H1 (cell line): ENCODE data around the gene PRSS48.

Experiments
- ASH2L ChIP-seq: fragments of 200-600, 300-600 bp; sonication (generic); IDR thresholded peaks from one replicate; pipeline ENCODE4 v1.7.1; 2017; ENCODE audit warnings: low read length
- BACH1 ChIP-seq: IDR thresholded peaks from 2 replicates; pipeline ENCODE4 v1.6.1; 2012; ENCODE audit warnings: low read length, improper control_type of control experiment
- CHD2 ChIP-seq: IDR thresholded peaks from 2 replicates; pipeline ENCODE4 v1.6.1; 2012; ENCODE audit warnings: low read length, improper control_type of control experiment
- EZH2 ChIP-seq: fragments of 200-600 bp; sonication (generic); IDR thresholded peaks from 2 replicates; pipeline ENCODE4 v1.7.1; 2012; ENCODE audit warnings: low read depth, mild to moderate bottlenecking, moderate library complexity, low read length, inconsistent platforms; ENCODE audit not compliant: severe bottlenecking
- KDM5A ChIP-seq: fragments of 200-600 bp; IDR thresholded peaks from 2 replicates; pipeline ENCODE4 v1.7.1; 2012; ENCODE audit warnings: mild to moderate bottlenecking, low read length, inconsistent platforms, mixed read lengths
- POLR2A ChIP-seq, 2 experiments: IDR thresholded peaks; 1 replicate in 1 of 2; 2 replicates in 1 of 2; pipeline ENCODE4 v1.6.1; 2011; ENCODE audit warnings: low read depth in 2 of 2, low read length in 2 of 2, mild to moderate bottlenecking in 2 of 2; ENCODE audit errors: control extremely low read depth in 1 of 2
- SIN3A ChIP-seq, 2 experiments: IDR thresholded peaks in 1 of 2; conservative IDR thresholded peaks in 1 of 2; 2 replicates each; pipeline ENCODE4 v1.6.1; 2011 to 2012; ENCODE audit warnings: low read length in 2 of 2, improper control_type of control experiment in 1 of 2, low read depth in 1 of 2, mild to moderate bottlenecking in 1 of 2
- SIX5 ChIP-seq: IDR thresholded peaks from 2 replicates; pipeline ENCODE4 v1.6.1; 2011; ENCODE audit warnings: mild to moderate bottlenecking, low read depth, low read length
- TAF1 ChIP-seq: IDR thresholded peaks from 2 replicates; pipeline ENCODE4 v1.6.1; 2011; ENCODE audit warnings: mild to moderate bottlenecking, low read depth, low read length
- TF ChIP-seq, protein P1 (sequence below), 3 experiments: IDR thresholded peaks; 1 replicate in 2 of 3; 2 replicates in 1 of 3; pipeline versions ENCODE4 v1.5.1 to v1.6.1; 2011; ENCODE audit warnings: low read length in 3 of 3, mild to moderate bottlenecking in 3 of 3, inconsistent platforms in 2 of 3, low read depth in 1 of 3, moderate library complexity in 1 of 3; ENCODE audit not compliant: insufficient read depth in 1 of 3; ENCODE audit errors: control extremely low read depth in 1 of 3

- TF ChIP-seq KDM5A: no peak
- no peak for TF ChIP-seq SIX5
- peak; percentile 94 for TF ChIP-seq ASH2L
- TF ChIP-seq BACH1: no peak
- TF ChIP-seq POLR2A (IDR thresholded peaks at IDR 0.05; ENCODE audit: control extremely low read depth in 1 of 2, low read depth in 2 of 2, low read length in 2 of 2): no peak; a peak in 1 of 3 replicates
- TF ChIP-seq, protein P1, sequence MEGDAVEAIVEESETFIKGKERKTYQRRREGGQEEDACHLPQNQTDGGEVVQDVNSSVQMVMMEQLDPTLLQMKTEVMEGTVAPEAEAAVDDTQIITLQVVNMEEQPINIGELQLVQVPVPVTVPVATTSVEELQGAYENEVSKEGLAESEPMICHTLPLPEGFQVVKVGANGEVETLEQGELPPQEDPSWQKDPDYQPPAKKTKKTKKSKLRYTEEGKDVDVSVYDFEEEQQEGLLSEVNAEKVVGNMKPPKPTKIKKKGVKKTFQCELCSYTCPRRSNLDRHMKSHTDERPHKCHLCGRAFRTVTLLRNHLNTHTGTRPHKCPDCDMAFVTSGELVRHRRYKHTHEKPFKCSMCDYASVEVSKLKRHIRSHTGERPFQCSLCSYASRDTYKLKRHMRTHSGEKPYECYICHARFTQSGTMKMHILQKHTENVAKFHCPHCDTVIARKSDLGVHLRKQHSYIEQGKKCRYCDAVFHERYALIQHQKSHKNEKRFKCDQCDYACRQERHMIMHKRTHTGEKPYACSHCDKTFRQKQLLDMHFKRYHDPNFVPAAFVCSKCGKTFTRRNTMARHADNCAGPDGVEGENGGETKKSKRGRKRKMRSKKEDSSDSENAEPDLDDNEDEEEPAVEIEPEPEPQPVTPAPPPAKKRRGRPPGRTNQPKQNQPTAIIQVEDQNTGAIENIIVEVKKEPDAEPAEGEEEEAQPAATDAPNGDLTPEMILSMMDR (IDR thresholded peaks at IDR 0.05; ENCODE audit: control extremely low read depth in 1 of 3, insufficient read depth in 1 of 3, low read depth in 1 of 3, low read length in 3 of 3): no peak
- TF ChIP-seq EZH2: no peak
- TF ChIP-seq SIN3A (conservative IDR thresholded peaks at IDR 0.05 in 1 of 2, IDR thresholded peaks at IDR 0.05 in 1 of 2; ENCODE audit: low read depth in 1 of 2, low read length in 2 of 2): peak in 1 of 2 experiments; percentile 18; a peak in 1 of 4 replicates
- TF ChIP-seq CHD2: peak; percentile 30; the same call in 1 of the 2 replicates
- peak; percentile 68 for TF ChIP-seq TAF1
Measured at GRCh38 chr4:151324752-151325110, 47.8 kb downstream of the PRSS48 start.
